ENCODE data around the gene HLA-C.
"Not testable (repeated sequence)": the region's sequence is repeated elsewhere in the genome, so short reads cannot be mapped to it uniquely, and the experiment has no call there.

The HLA-C gene

DNA sequence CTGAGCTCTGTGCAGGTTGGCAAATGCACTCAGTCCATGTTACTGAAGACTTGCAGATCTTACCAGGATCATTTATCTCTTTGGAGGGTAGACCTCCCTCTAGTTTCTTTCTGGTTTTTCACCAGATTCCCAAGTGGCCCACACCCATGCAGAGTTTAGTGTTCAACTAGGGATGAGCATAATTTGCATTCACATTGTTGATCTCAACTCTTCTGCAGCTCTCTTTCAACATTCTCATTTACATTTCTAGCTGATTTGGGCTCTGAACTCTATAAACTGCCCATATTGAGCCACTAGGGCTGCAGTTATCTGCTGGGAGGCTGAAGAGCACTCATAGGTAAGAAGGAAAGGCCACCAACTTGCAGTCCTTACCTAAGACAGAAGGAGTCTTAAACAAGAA is 17.9 kb upstream of the HLA-C start:
- Mint-ChIP-seq H3K36me3 (ENCODE audit: low read depth) (no peaks in the 10 kb centered on the region), H3K9me3 (no peaks in the 10 kb centered on the region), H3K27ac (no peak overlapping the region), H3K4me1 (peaks cover 7% of the 10 kb centered on the region), H3K27me3 (no peaks in the 10 kb centered on the region), H3K4me3 (no peak overlapping the region)
- DNase-seq (no peak), ATAC-seq (no peak)

- Mint-ChIP-seq H3K36me3 (ENCODE audit: low read depth) (no peaks in the 10 kb centered on the region), H3K27ac (no peak overlapping the region), H3K9me3 (no peaks in the 10 kb centered on the region), H3K4me1 (peaks cover 7% of the 10 kb centered on the region), H3K4me3 (no peak overlapping the region), H3K27me3 (no peaks in the 10 kb centered on the region)
- ATAC-seq (no peak), DNase-seq (no peak)
These were observed 15.7 kb upstream of the HLA-C start for GRCh38 chr6:31287619-31288018.

DNA sequence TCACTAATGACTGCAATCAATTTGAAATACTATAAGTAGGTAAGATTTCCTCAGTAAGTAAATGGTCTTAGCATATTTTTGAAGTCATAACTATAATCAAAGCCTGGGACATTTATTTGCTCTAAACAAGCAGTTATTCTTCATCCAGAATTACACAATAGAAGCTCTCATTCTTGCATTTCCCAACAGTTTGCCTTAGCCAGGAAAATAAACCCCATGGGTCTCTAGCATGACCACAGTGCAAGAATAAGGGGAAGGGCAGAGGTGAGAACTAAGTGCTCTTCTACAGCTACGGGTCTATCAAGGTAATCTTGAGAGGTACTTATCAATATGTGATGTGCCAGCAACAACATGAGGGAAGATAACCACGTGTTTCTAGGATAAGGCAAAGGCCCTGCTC is 14.1 kb upstream of the HLA-C start:
- peaks cover 7% of the 10 kb centered on the region for H3K4me1 Mint-ChIP-seq
- no peak overlapping the region for H3K27ac Mint-ChIP-seq
- ATAC-seq (no peak), DNase-seq (no peak)
- H3K4me3 Mint-ChIP-seq, result no peak overlapping the region
- H3K36me3 Mint-ChIP-seq (ENCODE audit: low read depth), result no peaks in the 10 kb centered on the region
- no peaks in the 10 kb centered on the region for H3K9me3 Mint-ChIP-seq
- H3K27me3 Mint-ChIP-seq, result no peaks in the 10 kb centered on the region

DNA sequence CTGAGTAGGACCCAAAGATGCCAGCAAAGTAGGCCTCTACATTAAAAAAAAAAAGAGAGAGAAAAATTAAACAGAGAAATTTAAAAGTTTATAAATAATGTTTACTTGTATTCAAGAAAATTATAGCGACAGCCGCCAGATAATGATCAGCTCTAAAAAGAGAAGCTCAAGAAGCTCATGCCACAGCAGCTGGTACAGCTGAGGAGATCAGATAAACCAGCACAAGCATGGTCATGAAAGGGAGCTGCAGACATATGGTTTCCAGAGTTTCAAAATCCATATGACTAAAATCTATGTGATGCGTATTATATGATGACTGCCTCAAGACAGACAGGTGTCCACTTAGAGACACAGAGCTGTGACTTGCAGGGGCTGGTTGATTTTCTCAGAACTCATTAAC is 13.6 kb upstream of the HLA-C start:
- no peak overlapping the region for H3K4me3 Mint-ChIP-seq
- H3K27me3 Mint-ChIP-seq, result no peaks in the 10 kb centered on the region
- H3K4me1 Mint-ChIP-seq, result peaks cover 7% of the 10 kb centered on the region
- no peak overlapping the region for H3K27ac Mint-ChIP-seq
- H3K9me3 Mint-ChIP-seq, result no peaks in the 10 kb centered on the region
- DNase-seq (no peak), ATAC-seq (no peak)
- no peaks in the 10 kb centered on the region for H3K36me3 Mint-ChIP-seq (ENCODE audit: low read depth)

- ATAC-seq, result not testable (repeated sequence)
These were observed 7.8 kb upstream of the HLA-C start for GRCh38 chr6:31279647-31280046.

GRCh38 chr6:31272836-31273626 is 1.1 kb upstream of the HLA-C start:
- DNase-seq (peak; percentile 41), ATAC-seq (peak; percentile 33)
- H3K27ac Mint-ChIP-seq, result peak overlapping the region; percentile 99
- peaks cover 45% of the 10 kb centered on the region for H3K4me1 Mint-ChIP-seq
- H3K36me3 Mint-ChIP-seq (ENCODE audit: low read depth), result peaks cover 28% of the 10 kb centered on the region
- no peaks in the 10 kb centered on the region for H3K27me3 Mint-ChIP-seq
- peak overlapping the region; percentile 94 for H3K4me3 Mint-ChIP-seq
- H3K9me3 Mint-ChIP-seq, result no peaks in the 10 kb centered on the region

More at GRCh38 chr6:31279647-31280046, 7.8 kb upstream of the HLA-C start:
- H3K9me3 Mint-ChIP-seq; H3K27ac Mint-ChIP-seq; DNase-seq; H3K4me3 Mint-ChIP-seq; H3K27me3 Mint-ChIP-seq; H3K36me3 Mint-ChIP-seq (ENCODE audit: low read depth); H3K4me1 Mint-ChIP-seq: not testable (repeated sequence)

- DNase-seq (no peak), ATAC-seq (no peak)
- Mint-ChIP-seq H3K4me3 (peak overlapping the region; percentile 94), H3K27ac (peak overlapping the region; percentile 99), H3K9me3 (no peaks in the 10 kb centered on the region), H3K4me1 (peaks cover 51% of the 10 kb centered on the region), H3K27me3 (no peaks in the 10 kb centered on the region), H3K36me3 (ENCODE audit: low read depth) (peaks cover 34% of the 10 kb centered on the region)
These were observed 544 bp upstream of the HLA-C start for GRCh38 chr6:31272436-31272835.

DNA sequence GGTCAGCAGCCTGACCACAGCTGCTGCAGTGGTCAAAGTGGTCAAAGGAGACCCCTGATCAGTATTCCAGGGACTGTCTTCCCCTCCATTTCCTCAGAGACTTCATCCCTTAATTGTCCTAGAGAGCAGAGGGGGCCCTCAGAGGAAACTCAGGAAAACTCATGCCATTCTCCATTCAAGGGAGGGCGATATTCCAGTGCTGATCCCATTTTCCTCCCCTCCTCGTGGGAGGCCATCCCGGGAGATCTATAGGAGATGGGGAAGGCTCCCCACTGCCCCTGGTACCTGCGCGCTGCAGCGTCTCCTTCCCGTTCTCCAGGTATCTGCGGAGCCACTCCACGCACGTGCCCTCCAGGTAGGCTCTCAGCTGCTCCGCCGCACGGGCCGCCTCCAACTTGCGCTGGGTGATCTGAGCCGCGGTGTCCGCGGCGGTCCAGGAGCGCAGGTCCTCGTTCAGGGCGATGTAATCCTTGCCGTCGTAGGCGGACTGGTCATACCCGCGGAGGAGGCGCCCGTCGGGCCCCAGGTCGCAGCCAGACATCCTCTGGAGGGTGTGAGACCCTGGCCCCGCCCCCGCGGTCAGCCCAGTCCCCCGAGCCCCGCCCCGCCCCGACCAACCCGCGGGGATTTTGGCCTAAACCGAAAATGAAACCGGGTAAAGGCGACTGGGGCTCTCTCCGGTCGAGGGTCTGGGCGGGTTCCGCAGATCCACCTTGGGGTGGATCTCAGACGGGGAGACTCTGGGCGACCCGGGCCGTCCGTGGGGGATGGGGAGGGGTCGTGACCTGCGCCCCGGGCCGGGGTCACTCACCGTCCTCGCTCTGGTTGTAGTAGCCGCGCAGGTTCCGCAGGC is 878 bp downstream of the HLA-C start:
- Mint-ChIP-seq H3K9me3 (no peaks in the 10 kb centered on the region), H3K36me3 (ENCODE audit: low read depth) (peaks cover 36% of the 10 kb centered on the region), H3K27ac (peak overlapping the region; percentile 99), H3K4me3 (peak overlapping the region; percentile 94), H3K4me1 (peaks cover 53% of the 10 kb centered on the region), H3K27me3 (no peaks in the 10 kb centered on the region)
- peak; percentile 60 for DNase-seq
- peak; percentile 39 for ATAC-seq

DNA sequence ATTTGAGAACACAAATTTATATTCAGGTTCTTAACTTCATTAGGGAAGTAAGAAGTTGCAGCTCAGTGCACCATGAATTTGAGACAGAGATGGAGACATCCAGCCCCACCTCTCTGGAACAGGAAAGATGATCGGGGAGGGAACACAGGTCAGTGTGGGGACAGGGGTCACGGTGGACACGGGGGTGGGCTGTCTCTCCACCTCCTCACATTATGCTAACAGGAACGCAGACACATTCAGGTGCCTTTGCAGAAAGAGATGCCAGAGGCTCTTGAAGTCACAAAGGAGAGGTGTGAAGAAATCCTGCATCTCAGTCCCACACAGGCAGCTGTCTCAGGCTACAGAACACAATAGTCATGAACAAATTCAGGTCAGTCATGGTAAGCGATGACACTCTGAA is 3.1 kb downstream of the HLA-C start:
- no peak for ATAC-seq
- Mint-ChIP-seq H3K4me3 (peak overlapping the region; percentile 94), H3K27me3 (no peaks in the 10 kb centered on the region), H3K36me3 (ENCODE audit: low read depth) (peaks cover 36% of the 10 kb centered on the region), H3K27ac (peak overlapping the region; percentile 60), H3K4me1 (peaks cover 48% of the 10 kb centered on the region), H3K9me3 (no peaks in the 10 kb centered on the region)
- no peak for DNase-seq

- H3K4me3 Mint-ChIP-seq, result peak overlapping the region; percentile 24
- peaks cover 44% of the 10 kb centered on the region for H3K4me1 Mint-ChIP-seq
- ATAC-seq (no peak), DNase-seq (no peak)
- H3K36me3 Mint-ChIP-seq (ENCODE audit: low read depth), result peaks cover 36% of the 10 kb centered on the region
- H3K27ac Mint-ChIP-seq, result no peak overlapping the region
- no peaks in the 10 kb centered on the region for H3K27me3 Mint-ChIP-seq
- no peaks in the 10 kb centered on the region for H3K9me3 Mint-ChIP-seq
These were observed 3.5 kb downstream of the HLA-C start for GRCh38 chr6:31268369-31268765.

DNA sequence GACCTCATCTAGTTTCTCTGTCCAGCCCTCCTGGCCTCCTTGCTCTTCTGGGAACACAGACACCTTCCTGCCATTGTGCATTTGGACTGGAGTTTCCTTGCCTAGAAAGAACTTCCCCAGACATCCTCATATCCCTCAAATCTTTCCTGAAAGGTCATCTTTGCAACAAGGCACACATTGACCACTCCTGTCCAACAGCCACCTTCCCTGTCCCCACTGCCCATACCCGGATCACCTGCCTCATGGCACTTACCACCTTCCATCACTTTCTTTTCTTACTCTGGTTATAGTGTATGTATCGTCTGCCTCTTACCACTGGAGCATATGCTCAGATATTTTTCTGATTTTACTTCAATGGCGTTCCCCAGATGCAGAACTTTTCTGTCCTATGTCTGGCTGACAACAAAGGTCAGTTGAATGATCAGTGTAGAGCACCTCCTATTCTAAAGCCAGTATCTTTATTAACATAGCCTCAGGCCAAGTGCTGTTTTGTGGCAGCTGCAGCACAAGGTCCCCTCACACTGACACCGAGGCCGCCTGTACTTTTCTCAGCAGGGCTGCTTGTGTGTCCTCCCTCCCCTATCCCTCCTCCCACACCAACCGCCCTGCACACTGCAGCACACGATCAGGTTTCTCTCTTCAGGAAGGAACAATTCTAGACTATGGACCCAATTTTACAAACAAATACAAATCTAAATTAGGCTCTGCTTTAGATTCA is 4.1 kb downstream of the HLA-C start:
- Mint-ChIP-seq H3K4me1 (peaks cover 39% of the 10 kb centered on the region), H3K27me3 (no peaks in the 10 kb centered on the region), H3K4me3 (peak overlapping the region; percentile 24), H3K27ac (peak overlapping the region; percentile 16), H3K9me3 (peaks cover 2% of the 10 kb centered on the region), H3K36me3 (ENCODE audit: low read depth) (peaks cover 36% of the 10 kb centered on the region)
- ATAC-seq, result no peak
- peak; percentile 12 for DNase-seq

DNA sequence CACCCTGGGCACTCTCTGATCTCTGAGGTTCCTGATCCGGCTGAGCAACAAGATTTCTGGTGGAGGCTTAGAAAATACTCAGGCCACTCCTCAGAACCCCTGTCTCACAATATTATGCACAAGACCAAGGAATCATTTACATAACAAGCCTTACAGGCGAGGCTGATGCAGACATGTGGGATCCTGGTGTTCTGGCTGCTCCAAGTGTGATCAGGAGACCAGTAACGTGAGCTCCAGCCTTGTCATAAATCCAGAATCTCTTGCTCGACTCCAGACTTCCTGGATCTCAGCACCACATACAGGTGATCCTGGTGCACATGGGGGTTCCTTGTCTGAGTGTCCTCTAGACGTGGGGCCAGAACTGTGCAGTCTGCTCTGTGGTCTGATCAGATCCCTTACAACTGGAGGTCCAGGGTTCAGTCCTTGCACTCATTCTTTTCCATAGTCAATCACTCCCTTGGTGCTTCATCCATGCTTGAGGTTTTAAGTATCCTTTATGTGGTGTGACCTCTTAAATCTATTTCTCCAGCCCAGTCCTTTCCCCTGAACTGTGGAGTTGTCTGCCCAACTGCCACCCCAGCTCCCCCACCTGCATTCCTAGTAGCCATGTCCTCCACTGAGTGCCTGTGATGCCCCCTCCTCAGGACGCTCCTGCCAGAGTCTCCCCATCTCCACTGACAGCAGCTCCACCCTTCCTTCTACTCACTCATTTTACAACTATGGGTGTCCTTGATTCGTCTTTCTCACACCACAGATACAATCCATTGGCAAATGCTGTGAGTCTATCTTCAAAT is 5.1 kb downstream of the HLA-C start:
- Mint-ChIP-seq H3K9me3 (peaks cover 10% of the 10 kb centered on the region), H3K4me3 (no peak overlapping the region), H3K36me3 (ENCODE audit: low read depth) (peaks cover 36% of the 10 kb centered on the region), H3K4me1 (peaks cover 35% of the 10 kb centered on the region), H3K27me3 (no peaks in the 10 kb centered on the region), H3K27ac (peak overlapping the region; percentile 16)
- ATAC-seq (no peak), DNase-seq (no peak)

- H3K27ac Mint-ChIP-seq, result no peak overlapping the region
- no peak for DNase-seq
- ATAC-seq, result no peak
- H3K36me3 Mint-ChIP-seq (ENCODE audit: low read depth), result peaks cover 34% of the 10 kb centered on the region
- H3K4me1 Mint-ChIP-seq, result peaks cover 34% of the 10 kb centered on the region
- H3K9me3 Mint-ChIP-seq, result peaks cover 13% of the 10 kb centered on the region
- H3K27me3 Mint-ChIP-seq, result no peaks in the 10 kb centered on the region
- H3K4me3 Mint-ChIP-seq, result no peak overlapping the region
These were observed 6.0 kb downstream of the HLA-C start for GRCh38 chr6:31265926-31266325.

All from activated naive CD8-positive, alpha-beta T cell treated with anti-CD3 and anti-CD28 coated beads, Interleukin-2, amount 50 U/mL, for 24 hours (primary cell).